NCI-H2227 (cell line): ENCODE data around the gene ZSCAN18.

Experiments
- DNase-seq: peaks from one replicate; lab custom pipeline; 2025; ENCODE audit not compliant: unreplicated experiment; lab: John Stamatoyannopoulos, UW

The ZSCAN18 gene

GRCh38 chr19:58045411-58046050 is 52.5 kb downstream of the ZSCAN18 start:
- DNase-seq: no peak

- DNase-seq: no peak
Measured at GRCh38 chr19:58044886-58045285, 53.1 kb downstream of the ZSCAN18 start.

- DNase-seq: no peak
Measured at GRCh38 chr19:58044391-58044790, 53.6 kb downstream of the ZSCAN18 start.

GRCh38 chr19:58042495-58043340 is 55.3 kb downstream of the ZSCAN18 start:
- no peak for DNase-seq

- no peak for DNase-seq
Measured at GRCh38 chr19:58040751-58041525, 57.1 kb downstream of the ZSCAN18 start.

- no peak for DNase-seq
Measured at GRCh38 chr19:58038688-58039204, 59.3 kb downstream of the ZSCAN18 start.

GRCh38 chr19:58037927-58038687 is 59.9 kb downstream of the ZSCAN18 start:
- DNase-seq: peak; percentile 32

GRCh38 chr19:58035863-58036262 is 62.2 kb downstream of the ZSCAN18 start:
- no peak for DNase-seq

- DNase-seq: no peak
Measured at GRCh38 chr19:58034477-58034793, 63.6 kb downstream of the ZSCAN18 start.
